T-helper 1 cell treated with Interleukin-12 subunit alpha and Interleukin-12 subunit beta and Interleukin-4 antibody, amounts not matched to agents 30 ng/mL and 1 ng/mL, for 36 hours (primary cell): ENCODE measurements around the gene ADGRV1. TPM values are rescaled to one million over a fixed set of nuclear protein-coding genes. Genes with fewer than 3 reads are reported as not detected.

ENCODE experiments used
- intact Hi-C: fragments of 100-400 bp; cut with micrococcal nuclease; formaldehyde crosslinking; loops from one replicate; pipeline ENCODE4 v1.15.1; 2024
- total RNA-seq: library from RNA; stranded (reverse); gene quantifications from 2 replicates; pipeline ENCODE4 v1.2.3, GENCODE V29; 2022

The ADGRV1 gene
- total RNA-seq, 1 donor from 2014 or later = 0.05 TPM

- intact Hi-C loops = no loop called here
Observed at GRCh38 chr5:91150234-91150633, 591.6 kb downstream of the ADGRV1 start.

GRCh38 chr5:91150636-91151035, 592.0 kb downstream of the ADGRV1 start:
- intact Hi-C loops = no loop called here

GRCh38 chr5:91151947-91152346, 593.4 kb downstream of the ADGRV1 start:
- intact Hi-C loops = no loop called here

- intact Hi-C loops = no loop called here
Observed at GRCh38 chr5:91154338-91154737, 595.7 kb downstream of the ADGRV1 start.

GRCh38 chr5:91155274-91155673, 596.7 kb downstream of the ADGRV1 start:
- intact Hi-C loops = no loop called here

DNA sequence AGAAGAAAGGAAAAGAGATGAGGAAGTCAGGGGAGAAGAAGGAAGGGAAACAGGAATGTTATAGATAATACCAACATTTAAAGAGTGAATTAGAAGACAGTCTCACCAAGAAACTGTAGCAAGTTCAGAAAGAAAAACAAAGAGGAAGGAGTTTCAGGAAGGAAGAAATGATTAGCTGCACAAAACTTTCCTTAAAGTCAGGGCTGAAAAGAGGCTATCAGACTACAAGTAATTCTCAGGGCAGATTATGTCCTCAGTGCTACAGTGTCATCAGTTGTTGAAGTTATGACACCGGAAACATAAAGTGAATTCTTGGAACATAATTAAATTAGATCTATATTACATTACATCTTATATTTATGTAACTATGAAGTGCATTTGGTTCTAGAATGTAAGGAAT, 597.6 kb downstream of the ADGRV1 start:
- intact Hi-C loops = no loop called here

- intact Hi-C loops = no loop called here
Observed at GRCh38 chr5:91158011-91158410, 599.4 kb downstream of the ADGRV1 start.

DNA sequence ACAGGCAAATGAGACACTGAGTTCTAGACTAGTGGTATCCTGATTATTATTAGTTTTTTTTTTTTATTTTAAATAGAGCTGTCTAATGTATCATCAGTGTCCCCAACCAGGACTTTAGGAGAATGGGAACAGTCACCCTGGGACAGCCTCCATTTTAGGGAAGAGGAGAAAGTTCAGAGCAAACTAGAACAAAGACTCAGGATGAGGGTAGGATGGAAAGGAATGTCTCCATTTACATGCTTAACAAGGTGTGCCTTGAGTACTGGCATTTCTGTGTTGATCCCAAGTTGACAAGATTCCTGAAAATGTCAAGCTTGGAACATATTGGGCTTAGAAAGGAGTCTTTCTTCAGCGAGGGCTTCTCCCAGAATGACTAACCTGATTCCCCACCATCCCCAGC, 601.0 kb downstream of the ADGRV1 start:
- intact Hi-C loops = no loop called here

GRCh38 chr5:91160714-91161285, 602.2 kb downstream of the ADGRV1 start:
- intact Hi-C loops = no loop called here

- intact Hi-C loops = loop anchor here (1.0 to 2.0 kb wide), 10 partner anchors 8 to 223 kb away; no protein-coding TSS in a partner anchor
Observed at GRCh38 chr5:91162534-91163381, 604.2 kb downstream of the ADGRV1 start.

DNA sequence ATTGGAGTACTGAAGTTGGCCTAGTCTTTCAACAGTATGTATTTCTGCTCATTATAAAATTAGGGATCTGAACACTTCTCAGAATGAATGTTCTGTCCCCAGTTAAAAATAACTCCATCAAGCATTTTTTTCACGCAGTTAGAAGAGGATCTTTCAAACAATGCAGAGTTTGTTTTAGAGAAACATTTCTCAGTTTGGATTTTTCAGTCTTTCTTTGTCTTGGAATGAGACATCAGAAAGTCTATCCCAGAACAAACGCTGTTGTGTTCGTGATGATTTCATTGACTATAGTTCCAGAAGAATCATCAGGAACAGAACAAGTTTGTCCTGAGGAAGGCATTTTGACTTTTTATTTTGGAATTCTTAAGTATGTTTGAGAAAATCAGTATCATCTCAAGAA, 605.8 kb downstream of the ADGRV1 start:
- intact Hi-C loops = no loop called here

DNA sequence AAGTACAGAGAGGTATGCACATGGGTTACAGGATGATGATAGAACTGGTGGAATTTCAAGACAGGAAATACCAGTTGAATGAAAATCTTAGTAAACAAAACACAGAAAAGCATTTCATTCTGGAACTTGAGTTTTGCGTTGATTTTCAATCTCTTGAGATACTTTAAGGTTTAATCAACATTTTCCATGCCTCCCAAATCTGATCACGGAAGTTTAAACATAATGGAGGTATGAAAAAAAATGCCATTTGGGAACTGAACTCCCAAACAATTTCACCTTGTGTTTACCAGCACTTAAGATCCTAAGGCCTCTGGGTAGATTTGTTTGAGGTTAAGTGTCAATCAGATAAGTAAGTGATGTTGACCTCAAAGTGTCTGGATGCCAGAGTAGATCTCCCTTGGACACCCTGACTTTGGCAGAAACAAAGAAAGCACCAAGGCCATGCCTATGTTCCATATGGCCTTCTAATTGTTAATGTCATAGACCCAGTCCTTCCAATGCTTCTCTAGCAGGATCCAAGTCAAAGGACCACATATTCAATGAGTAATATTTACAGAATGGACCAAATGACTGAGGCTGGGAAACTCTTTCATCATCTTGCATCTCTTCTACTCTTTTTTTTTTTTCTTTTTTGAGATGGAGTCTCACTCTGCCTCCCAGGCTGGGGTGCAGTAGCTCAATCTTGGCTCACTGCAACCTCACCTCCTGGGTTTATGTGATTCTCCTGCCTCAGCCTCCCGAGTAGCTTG, 607.6 kb downstream of the ADGRV1 start:
- intact Hi-C loops = no loop called here

DNA sequence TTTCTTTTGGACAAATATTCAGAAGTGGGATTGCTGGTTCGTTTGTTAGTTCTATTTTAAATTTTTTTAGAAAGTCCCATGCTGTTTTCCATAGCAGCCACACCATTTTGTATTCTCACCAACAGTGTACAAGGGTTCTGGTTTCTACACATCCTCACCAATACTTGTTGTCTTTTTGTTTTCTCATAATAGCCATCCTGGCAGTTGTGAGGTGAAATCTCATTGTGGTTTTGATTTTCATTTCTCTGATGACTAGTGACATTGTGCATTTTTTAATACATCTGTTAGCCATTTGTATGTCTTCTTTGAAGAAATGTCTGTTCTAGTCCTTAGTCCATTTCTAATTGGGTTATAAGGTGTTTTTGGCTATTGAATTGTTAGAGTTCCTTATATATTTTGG, 610.3 kb downstream of the ADGRV1 start:
- intact Hi-C loops = no loop called here

DNA sequence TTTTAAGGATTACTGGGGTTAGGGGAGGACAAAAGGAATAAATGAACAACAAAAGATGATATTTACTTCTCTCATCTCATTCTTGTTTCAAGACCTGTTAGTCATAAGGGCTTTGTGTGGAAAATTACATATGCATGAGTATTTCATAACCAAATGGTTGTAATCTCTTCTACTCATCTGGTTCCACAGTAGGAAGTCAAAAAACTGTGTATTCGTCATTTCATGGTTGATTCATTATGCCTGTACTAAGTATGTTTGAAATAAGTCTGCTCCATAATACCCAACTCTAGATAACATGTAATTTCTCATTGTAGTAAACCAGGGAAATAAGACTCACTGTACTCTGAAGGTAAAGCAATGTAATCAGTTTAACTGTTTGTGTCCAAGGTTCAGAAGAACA, 611.7 kb downstream of the ADGRV1 start:
- intact Hi-C loops = loop anchor here (1.0 kb wide), 1 partner anchor 8 kb away; no protein-coding TSS in a partner anchor

DNA sequence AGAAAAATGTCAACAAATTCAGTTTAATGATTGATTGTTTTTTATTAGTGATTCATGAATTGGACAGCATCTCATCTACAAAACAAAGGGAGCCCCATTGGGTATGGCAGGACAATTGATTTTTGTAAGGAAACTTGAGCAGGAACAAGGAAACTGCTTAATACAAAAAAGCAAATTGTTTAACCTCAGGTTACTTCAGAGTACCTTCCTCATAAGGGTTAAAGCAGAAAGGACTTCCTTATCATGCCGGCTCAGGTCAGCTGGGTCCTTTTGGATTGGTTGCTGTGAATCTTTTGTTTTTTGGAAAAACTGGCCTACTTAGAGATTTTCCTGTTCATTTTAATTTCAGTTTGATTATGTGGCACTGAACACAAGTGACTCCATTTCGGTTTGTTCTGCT, 612.7 kb downstream of the ADGRV1 start:
- intact Hi-C loops = no loop called here

GRCh38 chr5:91174396-91174795, 615.8 kb downstream of the ADGRV1 start:
- intact Hi-C loops = no loop called here

GRCh38 chr5:91175708-91176107, 617.1 kb downstream of the ADGRV1 start:
- intact Hi-C loops = no loop called here

GRCh38 chr5:91176288-91177016, 617.9 kb downstream of the ADGRV1 start:
- intact Hi-C loops = no loop called here

GRCh38 chr5:91177085-91177484, 618.5 kb downstream of the ADGRV1 start:
- intact Hi-C loops = no loop called here

DNA sequence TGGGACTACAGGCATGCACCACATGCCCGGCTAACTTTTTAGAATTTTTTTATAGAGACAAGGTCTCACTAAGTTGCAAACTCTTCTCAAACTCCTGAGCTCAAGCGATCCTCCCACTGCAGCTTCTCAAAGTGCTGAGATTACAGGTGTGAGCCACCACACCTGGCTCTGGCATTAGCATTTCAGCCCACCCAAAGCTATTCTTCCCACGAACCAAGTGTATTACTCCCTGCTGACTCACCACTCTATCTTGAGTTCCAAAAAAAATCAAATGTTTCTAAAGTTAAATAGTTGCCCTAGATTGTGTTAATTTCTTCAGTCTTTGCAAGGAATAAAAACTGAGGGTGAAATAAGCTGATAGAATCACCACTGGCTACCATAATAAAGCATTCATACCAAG, 619.0 kb downstream of the ADGRV1 start:
- intact Hi-C loops = no loop called here

DNA sequence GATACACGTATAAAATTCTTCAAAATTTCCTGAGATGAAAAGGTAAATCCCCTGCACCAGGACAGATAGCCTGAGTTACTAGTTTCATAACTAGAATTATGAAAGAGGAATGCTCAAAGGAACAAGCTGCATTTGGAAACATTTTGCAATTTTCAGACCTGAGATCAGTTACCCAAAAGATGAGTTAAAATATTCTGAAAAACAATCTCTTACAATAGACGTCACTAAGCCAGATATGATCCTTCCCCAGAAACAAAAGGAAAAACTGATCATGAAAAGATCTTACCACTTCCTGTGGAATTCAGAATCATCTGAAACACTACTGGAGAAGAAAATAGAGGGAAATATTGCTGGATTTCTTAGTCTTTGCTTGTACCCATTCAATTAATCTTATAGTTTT, 619.9 kb downstream of the ADGRV1 start:
- intact Hi-C loops = no loop called here
